ENCODE results near the gene RAB8B.
"Not testable (repeated sequence)": the region's sequence is repeated elsewhere in the genome, so short reads cannot be mapped to it uniquely, and the experiment has no call there.

RAB8B gene

GRCh38 chr15:63233667-63234423 lies 44.4 kb downstream of the RAB8B start:
- H3K27me3 ChIP-seq (ENCODE audit: control insufficient read depth in 1 of 2, insufficient read depth in 2 of 2, low read length in 2 of 2) = no peaks in the 10 kb centered on the region
- no peaks in the 10 kb centered on the region for H3K9me3 ChIP-seq (ENCODE audit: control insufficient read depth in 1 of 2, low read length in 2 of 2)
- peak overlapping the region; percentile 37 to 43 for H3K4me3 ChIP-seq (ENCODE audit: low read depth in 1 of 2, low read length in 2 of 2)
- H3K4me1 ChIP-seq (ENCODE audit: control insufficient read depth in 1 of 2, insufficient read depth in 2 of 2, low read length in 2 of 2) = peaks cover 28 to 29% of the 10 kb centered on the region in 2 donors
- H3K36me3 ChIP-seq (ENCODE audit: control insufficient read depth in 1 of 2, insufficient read depth in 2 of 2, low read length in 2 of 2) = no peaks in the 10 kb centered on the region
- H3K9ac ChIP-seq (ENCODE audit: low read depth in 1 of 2, low read length in 2 of 2) = peak overlapping the region; percentile 25 to 36
- H3K27ac ChIP-seq (ENCODE audit: low read depth, low read length) = peak overlapping the region; percentile 26

DNA sequence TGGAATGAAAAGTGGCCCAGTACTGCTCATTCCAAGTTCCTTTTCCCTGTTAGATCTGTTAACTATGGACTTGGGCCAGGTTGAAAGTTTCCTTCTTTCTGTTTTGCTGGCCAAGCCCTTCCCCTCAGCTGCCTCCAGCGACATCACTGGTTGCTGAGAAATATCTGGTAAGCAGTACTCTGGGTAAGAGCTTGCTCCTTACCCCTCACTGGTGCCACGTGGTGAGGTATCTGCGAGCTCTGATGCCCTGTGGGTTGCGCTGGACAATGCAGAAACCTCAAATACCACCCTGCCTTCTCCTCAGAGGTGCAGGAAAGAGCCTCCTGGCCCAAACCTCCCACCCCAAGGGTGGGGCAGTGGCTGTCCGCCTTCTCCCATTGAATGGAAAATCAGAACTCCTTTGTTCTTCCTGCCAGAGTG lies 45.1 kb downstream of the RAB8B start:
- H3K27me3 ChIP-seq (ENCODE audit: control insufficient read depth in 1 of 2, insufficient read depth in 2 of 2, low read length in 2 of 2) = no peaks in the 10 kb centered on the region
- H3K4me1 ChIP-seq (ENCODE audit: control insufficient read depth in 1 of 2, insufficient read depth in 2 of 2, low read length in 2 of 2) = peaks cover 25 to 30% of the 10 kb centered on the region in 2 donors
- H3K36me3 ChIP-seq (ENCODE audit: control insufficient read depth in 1 of 2, insufficient read depth in 2 of 2, low read length in 2 of 2) = no peaks in the 10 kb centered on the region
- H3K27ac ChIP-seq (ENCODE audit: low read depth, low read length) = peak overlapping the region; percentile 33
- no peaks in the 10 kb centered on the region for H3K9me3 ChIP-seq (ENCODE audit: control insufficient read depth in 1 of 2, low read length in 2 of 2)
- peak overlapping the region; percentile 36 to 44 for H3K9ac ChIP-seq (ENCODE audit: low read depth in 1 of 2, low read length in 2 of 2)
- H3K4me3 ChIP-seq (ENCODE audit: low read depth in 1 of 2, low read length in 2 of 2) = peak overlapping the region in 1 of 2 donors; percentile 37

DNA sequence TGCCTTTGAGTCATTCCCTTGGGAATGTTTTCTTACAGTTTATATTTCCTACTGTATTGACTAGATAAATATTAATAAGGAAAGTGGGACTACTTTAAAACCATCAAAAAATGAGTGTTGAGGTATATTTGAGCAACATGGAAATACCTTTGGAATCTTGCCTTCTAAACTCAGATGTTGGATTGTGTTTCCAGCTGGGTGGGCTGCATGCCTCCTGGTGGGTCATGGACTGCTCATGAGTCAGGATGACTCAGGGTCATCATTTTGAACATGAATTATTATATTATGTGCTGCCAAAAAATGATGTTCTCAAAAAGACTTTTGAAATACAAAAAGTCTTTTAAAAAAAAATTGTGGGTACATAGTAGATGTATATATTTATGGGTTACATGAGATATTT lies 46.9 kb downstream of the RAB8B start:
- no peak overlapping the region for H3K27ac ChIP-seq (ENCODE audit: low read depth, low read length)
- peaks cover 19 to 31% of the 10 kb centered on the region in 2 donors for H3K4me1 ChIP-seq (ENCODE audit: control insufficient read depth in 1 of 2, insufficient read depth in 2 of 2, low read length in 2 of 2)
- H3K9ac ChIP-seq (ENCODE audit: low read depth in 1 of 2, low read length in 2 of 2) = no peak overlapping the region
- no peaks in the 10 kb centered on the region for H3K9me3 ChIP-seq (ENCODE audit: control insufficient read depth in 1 of 2, low read length in 2 of 2)
- no peaks in the 10 kb centered on the region for H3K36me3 ChIP-seq (ENCODE audit: control insufficient read depth in 1 of 2, insufficient read depth in 2 of 2, low read length in 2 of 2)
- no peaks in the 10 kb centered on the region for H3K27me3 ChIP-seq (ENCODE audit: control insufficient read depth in 1 of 2, insufficient read depth in 2 of 2, low read length in 2 of 2)
- H3K4me3 ChIP-seq (ENCODE audit: low read depth in 1 of 2, low read length in 2 of 2) = no peak overlapping the region

DNA sequence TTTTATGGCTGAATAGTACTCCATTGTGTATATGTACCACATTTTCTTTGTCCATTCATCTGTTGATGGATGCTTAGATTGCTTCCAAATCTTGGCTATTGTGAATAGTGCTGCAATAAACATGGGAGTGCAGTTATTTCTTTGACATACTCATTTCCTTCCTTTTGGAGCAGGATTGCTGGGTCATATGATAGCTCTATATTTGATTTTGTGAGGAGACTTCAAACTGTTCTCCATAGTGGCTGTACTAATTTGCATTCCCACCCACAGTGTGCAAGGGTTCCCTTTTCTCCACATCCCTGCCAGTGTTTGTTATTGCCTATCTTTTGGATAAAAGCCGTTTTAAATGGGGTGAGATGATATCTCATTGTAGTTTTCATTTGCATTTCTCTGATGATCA lies 47.7 kb downstream of the RAB8B start:
- H3K4me3 ChIP-seq (ENCODE audit: low read depth in 1 of 2, low read length in 2 of 2); H3K27ac ChIP-seq (ENCODE audit: low read depth, low read length); H3K9ac ChIP-seq (ENCODE audit: low read depth in 1 of 2, low read length in 2 of 2); H3K36me3 ChIP-seq (ENCODE audit: control insufficient read depth in 1 of 2, insufficient read depth in 2 of 2, low read length in 2 of 2); H3K27me3 ChIP-seq (ENCODE audit: control insufficient read depth in 1 of 2, insufficient read depth in 2 of 2, low read length in 2 of 2); H3K9me3 ChIP-seq (ENCODE audit: control insufficient read depth in 1 of 2, low read length in 2 of 2): not testable (repeated sequence)
- H3K4me1 ChIP-seq (ENCODE audit: control insufficient read depth in 1 of 2, insufficient read depth in 2 of 2, low read length in 2 of 2) = peaks cover 19 to 28% of the 10 kb centered on the region in 2 donors

GRCh38 chr15:63238171-63238570 lies 48.8 kb downstream of the RAB8B start:
- no peaks in the 10 kb centered on the region for H3K36me3 ChIP-seq (ENCODE audit: control insufficient read depth in 1 of 2, insufficient read depth in 2 of 2, low read length in 2 of 2)

GRCh38 chr15:63238796-63239195 lies 49.4 kb downstream of the RAB8B start:
- Histone ChIP-seq H3K9ac (ENCODE audit: low read depth in 1 of 2, low read length in 2 of 2) (no peak overlapping the region), H3K27ac (ENCODE audit: low read depth, low read length) (no peak overlapping the region), H3K9me3 (ENCODE audit: control insufficient read depth in 1 of 2, low read length in 2 of 2) (no peaks in the 10 kb centered on the region), H3K4me1 (ENCODE audit: control insufficient read depth in 1 of 2, insufficient read depth in 2 of 2, low read length in 2 of 2) (peaks cover 16 to 23% of the 10 kb centered on the region in 2 donors), H3K36me3 (ENCODE audit: control insufficient read depth in 1 of 2, insufficient read depth in 2 of 2, low read length in 2 of 2) (no peaks in the 10 kb centered on the region), H3K4me3 (ENCODE audit: low read depth in 1 of 2, low read length in 2 of 2) (no peak overlapping the region), H3K27me3 (ENCODE audit: control insufficient read depth in 1 of 2, insufficient read depth in 2 of 2, low read length in 2 of 2) (no peaks in the 10 kb centered on the region)

More at GRCh38 chr15:63238171-63238570, 48.8 kb downstream of the RAB8B start:
- Histone ChIP-seq H3K9me3 (ENCODE audit: control insufficient read depth in 1 of 2, low read length in 2 of 2) (no peaks in the 10 kb centered on the region), H3K4me3 (ENCODE audit: low read depth in 1 of 2, low read length in 2 of 2) (no peak overlapping the region), H3K27me3 (ENCODE audit: control insufficient read depth in 1 of 2, insufficient read depth in 2 of 2, low read length in 2 of 2) (no peaks in the 10 kb centered on the region), H3K27ac (ENCODE audit: low read depth, low read length) (no peak overlapping the region), H3K9ac (ENCODE audit: low read depth in 1 of 2, low read length in 2 of 2) (no peak overlapping the region), H3K4me1 (ENCODE audit: control insufficient read depth in 1 of 2, insufficient read depth in 2 of 2, low read length in 2 of 2) (peaks cover 19 to 28% of the 10 kb centered on the region in 2 donors)

DNA sequence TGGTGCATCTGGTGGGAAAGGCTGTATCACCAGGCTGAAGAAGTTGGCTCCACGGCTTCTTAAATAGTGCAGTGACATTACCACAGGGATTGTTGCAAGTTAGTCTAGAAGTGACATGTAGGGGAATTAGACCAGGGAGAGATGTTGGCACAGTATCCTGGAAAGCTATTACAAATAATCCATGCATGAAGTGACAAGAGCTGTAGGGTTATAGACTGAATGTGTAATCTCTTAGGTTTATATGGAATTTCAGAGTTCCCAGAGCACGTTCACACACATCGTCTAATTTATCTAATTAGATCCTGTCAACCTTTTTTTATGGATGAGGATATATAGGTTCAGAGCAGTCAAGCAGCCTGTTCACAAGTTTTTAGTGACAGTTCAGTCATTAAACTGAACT lies 50.7 kb downstream of the RAB8B start:
- no peaks in the 10 kb centered on the region for H3K9me3 ChIP-seq (ENCODE audit: control insufficient read depth in 1 of 2, low read length in 2 of 2)
- H3K4me1 ChIP-seq (ENCODE audit: control insufficient read depth in 1 of 2, insufficient read depth in 2 of 2, low read length in 2 of 2) = peaks cover 5 to 10% of the 10 kb centered on the region in 2 donors
- no peak overlapping the region for H3K9ac ChIP-seq (ENCODE audit: low read depth in 1 of 2, low read length in 2 of 2)
- no peaks in the 10 kb centered on the region for H3K36me3 ChIP-seq (ENCODE audit: control insufficient read depth in 1 of 2, insufficient read depth in 2 of 2, low read length in 2 of 2)
- H3K27ac ChIP-seq (ENCODE audit: low read depth, low read length) = no peak overlapping the region
- no peaks in the 10 kb centered on the region for H3K27me3 ChIP-seq (ENCODE audit: control insufficient read depth in 1 of 2, insufficient read depth in 2 of 2, low read length in 2 of 2)
- H3K4me3 ChIP-seq (ENCODE audit: low read depth in 1 of 2, low read length in 2 of 2) = no peak overlapping the region

DNA sequence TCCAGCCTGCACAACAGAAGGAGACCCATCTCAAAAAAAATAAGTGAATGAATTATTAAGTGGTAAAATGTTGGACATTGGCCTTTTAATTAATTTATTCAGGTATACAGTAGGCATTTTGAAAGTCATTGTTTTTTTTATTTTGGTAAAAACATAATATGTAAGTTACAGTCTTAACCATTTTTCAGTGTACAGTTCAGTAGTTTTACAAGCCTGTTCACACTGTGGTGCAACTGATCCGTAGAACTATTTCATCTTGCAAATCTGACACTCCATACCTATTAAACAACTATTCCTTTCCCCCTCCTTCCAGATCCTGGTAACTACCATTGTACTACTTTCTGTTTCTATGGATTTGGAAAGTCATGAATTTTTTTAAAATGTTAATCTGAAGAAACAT lies 51.9 kb downstream of the RAB8B start:
- Histone ChIP-seq H3K9ac (ENCODE audit: low read depth in 1 of 2, low read length in 2 of 2) (no peak overlapping the region), H3K4me3 (ENCODE audit: low read depth in 1 of 2, low read length in 2 of 2) (no peak overlapping the region), H3K4me1 (ENCODE audit: control insufficient read depth in 1 of 2, insufficient read depth in 2 of 2, low read length in 2 of 2) (peaks cover 5 to 10% of the 10 kb centered on the region in 2 donors), H3K36me3 (ENCODE audit: control insufficient read depth in 1 of 2, insufficient read depth in 2 of 2, low read length in 2 of 2) (no peaks in the 10 kb centered on the region), H3K9me3 (ENCODE audit: control insufficient read depth in 1 of 2, low read length in 2 of 2) (no peaks in the 10 kb centered on the region), H3K27me3 (ENCODE audit: control insufficient read depth in 1 of 2, insufficient read depth in 2 of 2, low read length in 2 of 2) (no peaks in the 10 kb centered on the region), H3K27ac (ENCODE audit: low read depth, low read length) (no peak overlapping the region)

GRCh38 chr15:63243101-63243500 lies 53.7 kb downstream of the RAB8B start:
- Histone ChIP-seq H3K36me3 (ENCODE audit: control insufficient read depth in 1 of 2, insufficient read depth in 2 of 2, low read length in 2 of 2) (peaks cover 0 to 2% of the 10 kb centered on the region in 2 donors), H3K27ac (ENCODE audit: low read depth, low read length) (no peak overlapping the region), H3K4me1 (ENCODE audit: control insufficient read depth in 1 of 2, insufficient read depth in 2 of 2, low read length in 2 of 2) (peaks cover 5 to 10% of the 10 kb centered on the region in 2 donors), H3K4me3 (ENCODE audit: low read depth in 1 of 2, low read length in 2 of 2) (no peak overlapping the region), H3K9ac (ENCODE audit: low read depth in 1 of 2, low read length in 2 of 2) (no peak overlapping the region), H3K27me3 (ENCODE audit: control insufficient read depth in 1 of 2, insufficient read depth in 2 of 2, low read length in 2 of 2) (no peaks in the 10 kb centered on the region), H3K9me3 (ENCODE audit: control insufficient read depth in 1 of 2, low read length in 2 of 2) (no peaks in the 10 kb centered on the region)

GRCh38 chr15:63243776-63244175 lies 54.4 kb downstream of the RAB8B start:
- no peaks in the 10 kb centered on the region for H3K27me3 ChIP-seq (ENCODE audit: control insufficient read depth in 1 of 2, insufficient read depth in 2 of 2, low read length in 2 of 2)
- H3K4me3 ChIP-seq (ENCODE audit: low read depth in 1 of 2, low read length in 2 of 2) = no peak overlapping the region
- H3K4me1 ChIP-seq (ENCODE audit: control insufficient read depth in 1 of 2, insufficient read depth in 2 of 2, low read length in 2 of 2) = peaks cover 3 to 8% of the 10 kb centered on the region in 2 donors
- no peak overlapping the region for H3K9ac ChIP-seq (ENCODE audit: low read depth in 1 of 2, low read length in 2 of 2)
- H3K9me3 ChIP-seq (ENCODE audit: control insufficient read depth in 1 of 2, low read length in 2 of 2) = no peaks in the 10 kb centered on the region
- peaks cover 0 to 2% of the 10 kb centered on the region in 2 donors for H3K36me3 ChIP-seq (ENCODE audit: control insufficient read depth in 1 of 2, insufficient read depth in 2 of 2, low read length in 2 of 2)
- no peak overlapping the region for H3K27ac ChIP-seq (ENCODE audit: low read depth, low read length)

Measured in duodenal mucosa (tissue), 2 donors.